Trophoblast cell (in vitro differentiated cells and primary cell): ENCODE measurements around the gene PTPN22.

ENCODE experiments used
- DNase-seq, 2 donors: peaks; one replicate each; pipeline ENCODE4 v3.0.0-alpha.2; 2016
- H2AFZ ChIP-seq: 2 replicates; pipeline ENCODE4 v1.6.1; 2013; ENCODE audit warnings: low read length, moderate library complexity, mild to moderate bottlenecking; ENCODE audit not compliant: insufficient read depth, poor library complexity
- H2AK5ac ChIP-seq: 2 replicates; pipeline ENCODE4 v1.6.1; 2013; ENCODE audit warnings: mild to moderate bottlenecking, low read length
- H2BK120ac ChIP-seq: 2 replicates; pipeline ENCODE4 v1.6.1; 2013; ENCODE audit warnings: low read length, mild to moderate bottlenecking, moderate library complexity; ENCODE audit not compliant: insufficient read depth, poor library complexity
- H2BK12ac ChIP-seq: 2 replicates; pipeline ENCODE4 v1.6.1; 2013; ENCODE audit warnings: mild to moderate bottlenecking, low read length, moderate library complexity
- H2BK5ac ChIP-seq: 2 replicates; pipeline ENCODE4 v1.6.1; 2013; ENCODE audit warnings: low read length, low read depth, moderate library complexity, mild to moderate bottlenecking; ENCODE audit not compliant: poor library complexity
- H3K14ac ChIP-seq: 2 replicates; pipeline ENCODE4 v1.6.1; 2013; ENCODE audit warnings: mild to moderate bottlenecking, low read length
- H3K18ac ChIP-seq: 2 replicates; pipeline ENCODE4 v1.6.1; 2013; ENCODE audit warnings: mild to moderate bottlenecking, low read length
- H3K23ac ChIP-seq: 2 replicates; pipeline ENCODE4 v1.6.1; 2013; ENCODE audit warnings: low read length
- H3K27ac ChIP-seq: 2 replicates; pipeline ENCODE4 v1.5.1; 2013; ENCODE audit warnings: low read depth, mild to moderate bottlenecking, inconsistent platforms, low read length, moderate library complexity
- H3K27me3 ChIP-seq: 2 replicates; pipeline ENCODE4 v1.6.1; 2013; ENCODE audit warnings: inconsistent platforms, mild to moderate bottlenecking, low read length, moderate library complexity; ENCODE audit not compliant: insufficient read depth
- H3K36me3 ChIP-seq, 2 experiments: 1 replicate in 1 of 2; 2 replicates in 1 of 2; pipeline ENCODE4 v1.6.1; 2013; ENCODE audit warnings: low read length in 2 of 2, mild to moderate bottlenecking in 2 of 2, moderate library complexity in 1 of 2; ENCODE audit not compliant: insufficient read depth in 2 of 2, control insufficient read depth in 1 of 2
- H3K4ac ChIP-seq: 2 replicates; pipeline ENCODE4 v1.6.1; 2013; ENCODE audit warnings: low read depth, mild to moderate bottlenecking, low read length, moderate library complexity
- H3K4me1 ChIP-seq, 2 experiments: 1 replicate in 1 of 2; 2 replicates in 1 of 2; pipeline ENCODE4 v1.6.1; 2013; ENCODE audit warnings: low read length in 2 of 2, mild to moderate bottlenecking in 2 of 2, moderate library complexity in 1 of 2; ENCODE audit not compliant: insufficient read depth in 2 of 2, control insufficient read depth in 1 of 2
- H3K4me2 ChIP-seq: 2 replicates; pipeline ENCODE4 v1.6.1; 2013; ENCODE audit warnings: inconsistent platforms, mild to moderate bottlenecking, low read length, moderate library complexity
- H3K4me3 ChIP-seq: 2 replicates; pipeline ENCODE4 v1.5.1; 2013; ENCODE audit warnings: mild to moderate bottlenecking, low read depth, low read length, inconsistent platforms
- H3K79me1 ChIP-seq: one replicate; pipeline ENCODE4 v1.6.1; 2013; ENCODE audit warnings: low read length
- H3K79me2 ChIP-seq: 2 replicates; pipeline ENCODE4 v1.6.1; 2013; ENCODE audit warnings: low read length, mild to moderate bottlenecking; ENCODE audit not compliant: control insufficient read depth, insufficient read depth, poor library complexity
- H3K9ac ChIP-seq: 2 replicates; pipeline ENCODE4 v1.6.1; 2013; ENCODE audit warnings: mild to moderate bottlenecking, low read length
- H3K9me3 ChIP-seq: 2 replicates; pipeline ENCODE4 v1.6.1; 2013; ENCODE audit warnings: low read depth, mild to moderate bottlenecking, control low read depth, inconsistent platforms, low read length; ENCODE audit not compliant: insufficient read depth
- H4K12ac ChIP-seq: 2 replicates; pipeline ENCODE4 v1.6.1; 2013; ENCODE audit warnings: low read depth, mild to moderate bottlenecking, low read length, moderate library complexity
- H4K8ac ChIP-seq: 2 replicates; pipeline ENCODE4 v1.6.1; 2013; ENCODE audit warnings: low read depth, mild to moderate bottlenecking, low read length, moderate library complexity
- H4K91ac ChIP-seq: one replicate; pipeline ENCODE4 v1.6.1; 2013; ENCODE audit warnings: low read depth, mild to moderate bottlenecking, low read length, moderate library complexity
- WGBS: extraction: QIAGEN DNeasy Blood & Tissue Kit; methylation state at CpG from one replicate; pipeline ENCODE4 v1.1.7; 2013; ENCODE audit warnings: missing lambda C conversion rate; ENCODE audit not compliant: insufficient read length, insufficient coverage; ENCODE audit errors: extremely low coverage; 5-methylcytosine and 5-hydroxymethylcytosine counted together

Gene PTPN22

DNA sequence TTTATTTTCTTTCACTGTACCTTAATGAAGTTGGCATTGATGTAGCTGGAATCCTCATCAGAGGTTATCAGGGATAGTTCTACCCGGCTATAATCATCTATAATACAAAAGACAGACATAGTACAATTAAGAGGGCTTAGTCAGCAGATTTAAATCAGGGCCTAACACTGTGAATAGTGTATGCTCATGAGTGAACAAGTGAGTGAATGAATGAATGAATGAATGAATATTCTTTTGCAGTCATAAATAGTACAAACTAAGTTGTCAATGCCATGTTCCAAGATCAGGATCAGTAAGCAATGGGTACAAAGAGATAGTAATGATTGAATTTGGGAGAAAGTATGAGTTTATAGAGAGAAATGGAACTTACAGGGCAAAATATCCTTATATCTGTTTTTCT is 12.5 kb downstream of the PTPN22 start:
- no peaks in the 10 kb centered on the region for H3K27me3 ChIP-seq
- no peaks in the 10 kb centered on the region for H3K79me2 ChIP-seq
- no peak overlapping the region for H2AFZ ChIP-seq
- H4K91ac ChIP-seq = no peak overlapping the region
- H3K79me1 ChIP-seq = no peaks in the 10 kb centered on the region
- H4K8ac ChIP-seq = no peak overlapping the region
- no peak overlapping the region for H3K4me2 ChIP-seq
- no CpG with 5 or more reads among the region's 1 CpG for WGBS
- H3K27ac ChIP-seq = no peak overlapping the region
- H3K36me3 ChIP-seq = no peaks in the 10 kb centered on the region
- H3K4me1 ChIP-seq = no peaks in the 10 kb centered on the region
- no peaks in the 10 kb centered on the region for H3K9me3 ChIP-seq
- H3K4ac ChIP-seq = no peak overlapping the region
- no peak overlapping the region for H3K18ac ChIP-seq
- no peak overlapping the region for H3K9ac ChIP-seq
- no peak overlapping the region for H4K12ac ChIP-seq
- H2BK12ac ChIP-seq = no peak overlapping the region
- no peak overlapping the region for H2AK5ac ChIP-seq
- DNase-seq = no peak
- no peak overlapping the region for H2BK5ac ChIP-seq
- H3K4me3 ChIP-seq = no peak overlapping the region
- no peak overlapping the region for H2BK120ac ChIP-seq
- no peak overlapping the region for H3K14ac ChIP-seq
- H3K23ac ChIP-seq = no peak overlapping the region

DNA sequence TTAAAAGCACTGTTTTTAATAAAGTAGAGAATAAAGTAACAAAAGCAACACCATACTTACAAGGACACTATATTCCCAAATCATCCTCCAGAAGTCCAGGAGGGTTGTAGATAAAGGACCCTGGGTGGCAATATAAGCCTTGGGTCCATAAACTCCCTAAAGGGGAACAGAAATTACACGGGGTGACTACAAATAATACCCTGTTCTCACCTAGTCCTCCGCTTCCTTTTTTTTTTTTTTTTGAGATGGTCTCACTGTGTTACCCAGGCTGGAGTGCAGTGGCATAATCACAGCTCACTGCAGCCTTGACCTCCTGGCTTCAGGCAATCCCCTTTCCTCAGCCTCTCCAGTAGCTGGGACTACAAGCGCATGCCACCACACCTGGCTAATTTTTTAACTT is 13.1 kb downstream of the PTPN22 start:
- Histone ChIP-seq H2BK120ac (no peak overlapping the region), H3K18ac (no peak overlapping the region), H3K79me1 (no peaks in the 10 kb centered on the region), H3K4me3 (no peak overlapping the region), H3K9ac (no peak overlapping the region), H4K8ac (no peak overlapping the region), H3K14ac (no peak overlapping the region), H3K27me3 (no peaks in the 10 kb centered on the region), H4K12ac (no peak overlapping the region), H3K79me2 (no peaks in the 10 kb centered on the region), H3K36me3 (no peaks in the 10 kb centered on the region), H3K27ac (no peak overlapping the region), H2BK5ac (no peak overlapping the region), H3K4me1 (no peaks in the 10 kb centered on the region), H2AK5ac (no peak overlapping the region), H3K4ac (no peak overlapping the region), H2BK12ac (no peak overlapping the region), H3K4me2 (no peak overlapping the region), H3K23ac (no peak overlapping the region), H3K9me3 (no peaks in the 10 kb centered on the region), H4K91ac (no peak overlapping the region), H2AFZ (no peak overlapping the region)
- no CpG with 5 or more reads among the region's 3 CpGs for WGBS
- no peak for DNase-seq

DNA sequence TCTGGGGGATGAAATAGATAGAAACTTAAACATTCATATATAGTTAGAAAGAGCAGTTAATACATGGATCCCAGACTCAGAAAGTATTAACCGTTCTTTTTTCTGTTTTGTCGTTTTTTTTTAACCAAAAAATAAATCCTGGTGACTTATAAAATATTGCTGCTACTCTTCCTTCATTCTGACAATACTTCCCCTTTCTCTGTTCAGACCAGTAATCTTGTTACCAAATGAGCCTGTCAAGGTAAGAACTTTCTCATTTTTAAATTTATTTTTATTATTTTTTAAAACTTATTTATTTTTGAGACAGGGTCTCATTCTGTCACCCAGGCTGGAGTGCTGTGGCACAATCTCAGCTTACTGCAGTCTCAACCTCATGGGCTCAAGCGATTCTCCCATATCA is 13.7 kb downstream of the PTPN22 start:
- no peaks in the 10 kb centered on the region for H3K79me1 ChIP-seq
- no peak overlapping the region for H4K91ac ChIP-seq
- no peaks in the 10 kb centered on the region for H3K79me2 ChIP-seq
- no peak for DNase-seq
- H3K9ac ChIP-seq = no peak overlapping the region
- no peak overlapping the region for H2AFZ ChIP-seq
- H3K4me3 ChIP-seq = no peak overlapping the region
- H3K4me2 ChIP-seq = no peak overlapping the region
- no peaks in the 10 kb centered on the region for H3K9me3 ChIP-seq
- no CpG with 5 or more reads among the region's 3 CpGs for WGBS
- no peaks in the 10 kb centered on the region for H3K36me3 ChIP-seq
- no peaks in the 10 kb centered on the region for H3K27me3 ChIP-seq
- H3K23ac ChIP-seq = no peak overlapping the region
- no peak overlapping the region for H3K27ac ChIP-seq
- H3K4ac ChIP-seq = no peak overlapping the region
- H4K12ac ChIP-seq = no peak overlapping the region
- no peak overlapping the region for H2BK120ac ChIP-seq
- H3K14ac ChIP-seq = no peak overlapping the region
- no peaks in the 10 kb centered on the region for H3K4me1 ChIP-seq
- no peak overlapping the region for H4K8ac ChIP-seq
- H2BK5ac ChIP-seq = no peak overlapping the region
- H2BK12ac ChIP-seq = no peak overlapping the region
- H2AK5ac ChIP-seq = no peak overlapping the region
- H3K18ac ChIP-seq = no peak overlapping the region

DNA sequence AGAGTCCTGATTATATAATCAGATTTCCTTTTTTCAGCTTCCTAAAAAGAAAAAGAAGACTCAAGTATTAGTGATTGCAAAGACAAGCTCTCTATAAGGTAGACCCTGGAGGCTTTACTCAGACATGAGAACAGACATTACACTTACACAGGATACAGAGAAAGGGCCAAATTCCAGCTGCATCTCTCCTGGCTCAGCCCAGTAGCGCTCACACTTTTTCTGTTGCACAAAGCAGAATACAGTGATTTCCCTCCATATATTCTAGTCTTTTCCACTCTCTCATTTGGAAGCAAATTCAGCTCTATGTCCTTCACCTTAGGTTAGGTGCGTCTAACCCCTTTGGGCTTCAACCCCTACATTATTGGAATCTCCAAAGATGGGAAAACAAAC is 15.1 kb downstream of the PTPN22 start:
- no peak for DNase-seq
- H4K12ac ChIP-seq = no peak overlapping the region
- no peak overlapping the region for H3K14ac ChIP-seq
- H3K4me2 ChIP-seq = no peak overlapping the region
- H2BK12ac ChIP-seq = no peak overlapping the region
- H3K18ac ChIP-seq = no peak overlapping the region
- no peaks in the 10 kb centered on the region for H3K79me2 ChIP-seq
- H3K79me1 ChIP-seq = no peaks in the 10 kb centered on the region
- H4K91ac ChIP-seq = no peak overlapping the region
- no peak overlapping the region for H3K4me3 ChIP-seq
- H4K8ac ChIP-seq = no peak overlapping the region
- H2BK120ac ChIP-seq = no peak overlapping the region
- H3K36me3 ChIP-seq = no peaks in the 10 kb centered on the region
- no peaks in the 10 kb centered on the region for H3K9me3 ChIP-seq
- H3K4ac ChIP-seq = no peak overlapping the region
- no peaks in the 10 kb centered on the region for H3K4me1 ChIP-seq
- H3K27ac ChIP-seq = no peak overlapping the region
- H3K9ac ChIP-seq = peak overlapping the region; percentile 21
- no peak overlapping the region for H2AFZ ChIP-seq
- no peak overlapping the region for H2AK5ac ChIP-seq
- H2BK5ac ChIP-seq = no peak overlapping the region
- WGBS = no CpG with 5 or more reads among the region's 2 CpGs
- no peaks in the 10 kb centered on the region for H3K27me3 ChIP-seq
- no peak overlapping the region for H3K23ac ChIP-seq
